SK-N-SH (cell line): ENCODE data around the gene PBXIP1. TPM values are rescaled to one million over a fixed set of nuclear protein-coding genes. Genes with fewer than 3 reads are reported as not detected.

Experiments used
- CTCF ChIA-PET: fragments of 300-600, 350-600 bp; formaldehyde crosslinking; extraction: SDS; loops from one replicate; lab custom pipeline; 2021; lab: Yijun Ruan, JAX
- POLR2A ChIA-PET: fragments of 350-600 bp; sonication (Branson Sonifier 250); formaldehyde crosslinking; extraction: SDS; loops from one replicate; lab custom pipeline; 2020; ENCODE audit warnings: antibody characterized with exemption, inconsistent platforms; lab: Yijun Ruan, JAX
- DNase-seq: peaks from one replicate; pipeline ENCODE4 v3.0.0; 2012
- H2AFZ ChIP-seq: fragments of 200-600 bp; sonication (generic); 2 replicates; pipeline ENCODE4 v1.8.1; 2016; ENCODE audit warnings: antibody characterized with exemption, mild to moderate bottlenecking, low read depth
- H3F3A ChIP-seq: fragments of 200-600 bp; sonication (generic); replicated peaks from 2 replicates; pipeline ENCODE3; 2016; ENCODE audit warnings: antibody characterized with exemption, mild to moderate bottlenecking; ENCODE audit not compliant: insufficient read depth
- H3K27ac ChIP-seq, 2 experiments: fragments of 200-500 bp in 1 of 2; fragments of 200-600 bp in 1 of 2; sonication (Bioruptor generic) in 1 of 2; sonication (generic), shearing (Covaris generic) in 1 of 2; 2 replicates each; pipeline versions ENCODE4 v1.5.1 to v1.6.1; 2014 to 2016; ENCODE audit warnings: low read depth in 2 of 2, inconsistent platforms in 1 of 2, low read length in 1 of 2, mild to moderate bottlenecking in 1 of 2, mixed read lengths in 1 of 2
- H3K27me3 ChIP-seq: fragments of 200-600 bp; sonication (generic), shearing (Covaris generic); 2 replicates; pipeline ENCODE4 v1.6.1; 2016; ENCODE audit warnings: mixed run types; ENCODE audit not compliant: insufficient read depth
- H3K36me3 ChIP-seq, 2 experiments: fragments of 200-500 bp in 1 of 2; fragments of 200-600 bp in 1 of 2; sonication (Bioruptor generic) in 1 of 2; sonication (generic) in 1 of 2; replicated peaks in 1 of 2; 2 replicates each; pipeline versions ENCODE3 to v1.5.1; 2014 to 2016; ENCODE audit warnings: low read length in 1 of 2, mild to moderate bottlenecking in 1 of 2; ENCODE audit not compliant: insufficient read depth in 2 of 2, control insufficient read depth in 1 of 2
- H3K4me1 ChIP-seq, 2 experiments: fragments of 200-500 bp in 1 of 2; fragments of 200-600 bp in 1 of 2; sonication (Bioruptor generic) in 1 of 2; sonication (generic), shearing (Covaris generic) in 1 of 2; 2 replicates each; pipeline versions ENCODE4 v1.5.1 to v1.6.1; 2014 to 2016; ENCODE audit warnings: low read depth in 1 of 2, low read length in 1 of 2, mixed run types in 1 of 2; ENCODE audit not compliant: insufficient read depth in 2 of 2, control insufficient read depth in 1 of 2
- H3K4me2 ChIP-seq: fragments of 200-600 bp; sonication (generic), shearing (Covaris generic); 2 replicates; pipeline ENCODE4 v1.6.1; 2017; ENCODE audit warnings: mixed run types
- H3K4me3 ChIP-seq, 2 experiments: fragments of 200-500 bp in 1 of 2; fragments of 200-600 bp in 1 of 2; sonication (Bioruptor generic) in 1 of 2; sonication (generic), shearing (Covaris generic) in 1 of 2; 2 replicates each; pipeline versions ENCODE4 v1.5.1 to v1.8.1; 2014 to 2016; ENCODE audit warnings: low read depth in 2 of 2, inconsistent platforms in 1 of 2, low read length in 1 of 2, mild to moderate bottlenecking in 1 of 2, mixed read lengths in 1 of 2, moderate library complexity in 1 of 2
- H3K79me2 ChIP-seq: fragments of 200-600 bp; sonication (generic); 2 replicates; pipeline ENCODE4 v1.8.1; 2017; ENCODE audit warnings: mild to moderate bottlenecking; ENCODE audit not compliant: insufficient read depth
- H3K9ac ChIP-seq: fragments of 200-600 bp; sonication (generic); 2 replicates; pipeline ENCODE4 v1.6.1; 2017; ENCODE audit warnings: mixed run types
- H3K9me2 ChIP-seq: fragments of 200-600 bp; sonication (generic); 2 replicates; pipeline ENCODE4 v1.6.1; 2017; ENCODE audit warnings: mixed run types
- H3K9me3 ChIP-seq: fragments of 200-600 bp; sonication (generic); 2 replicates; pipeline ENCODE4 v1.6.1; 2017; ENCODE audit warnings: mixed run types, mild to moderate bottlenecking, moderate library complexity
- H4K20me1 ChIP-seq: fragments of 200-600 bp; sonication (generic); 2 replicates; pipeline ENCODE4 v1.6.1; 2017; ENCODE audit warnings: mild to moderate bottlenecking, mixed run types; ENCODE audit not compliant: insufficient read depth
- ELF1 ChIP-seq: IDR thresholded peaks from 2 replicates; pipeline ENCODE4 v1.4.0; 2012
- EP300 ChIP-seq, 2 experiments: IDR thresholded peaks; 2 replicates each; pipeline versions ENCODE4 v1.4.0 to v1.6.1; 2012; ENCODE audit warnings: borderline replicate concordance in 1 of 2, low read depth in 1 of 2, low read length in 1 of 2
- EZH2phosphoT487 ChIP-seq: fragments of 200-600 bp; sonication (generic); IDR thresholded peaks from 2 replicates; pipeline ENCODE4 v1.6.1; 2017; ENCODE audit warnings: low read depth, mixed run types, mild to moderate bottlenecking, antibody characterized with exemption, moderate library complexity, borderline replicate concordance
- FOXM1 ChIP-seq: IDR thresholded peaks from 2 replicates; pipeline ENCODE4 v1.4.0; 2012; ENCODE audit warnings: low read depth, mild to moderate bottlenecking
- GABPA ChIP-seq: IDR thresholded peaks from 2 replicates; pipeline ENCODE4 v1.4.0; 2012; ENCODE audit warnings: low read depth, mild to moderate bottlenecking
- IRF3 ChIP-seq: fragments of 150-350 bp; IDR thresholded peaks from 2 replicates; pipeline ENCODE4 v1.6.1; 2016; ENCODE audit warnings: mild to moderate bottlenecking, low read depth, low read length
- JUND ChIP-seq: IDR thresholded peaks from 2 replicates; pipeline ENCODE4 v1.4.0; 2012
- NFIC ChIP-seq: IDR thresholded peaks from 2 replicates; pipeline ENCODE4 v1.4.0; 2012; ENCODE audit warnings: borderline replicate concordance
- REST ChIP-seq: IDR thresholded peaks from 2 replicates; pipeline ENCODE4 v1.6.1; 2012; ENCODE audit warnings: mild to moderate bottlenecking, low read depth, low read length, moderate library complexity
- RXRA ChIP-seq: IDR thresholded peaks from 2 replicates; pipeline ENCODE4 v1.4.0; 2012; ENCODE audit warnings: low read depth, mild to moderate bottlenecking, borderline replicate concordance
- SIN3A ChIP-seq: IDR thresholded peaks from 2 replicates; pipeline ENCODE4 v1.6.1; 2012; ENCODE audit warnings: low read depth, mild to moderate bottlenecking, low read length, moderate library complexity, borderline replicate concordance
- SMC3 ChIP-seq: IDR thresholded peaks from 2 replicates; pipeline ENCODE4 v1.6.1; 2012; ENCODE audit warnings: low read depth, low read length, improper control_type of control experiment
- TAF1 ChIP-seq: IDR thresholded peaks from 2 replicates; pipeline ENCODE4 v1.6.1; 2012; ENCODE audit warnings: low read depth, mild to moderate bottlenecking, low read length, moderate library complexity, borderline replicate concordance
- TCF12 ChIP-seq: IDR thresholded peaks from 2 replicates; pipeline ENCODE4 v1.4.0; 2012
- USF1 ChIP-seq: IDR thresholded peaks from 2 replicates; pipeline ENCODE4 v1.4.0; 2012; ENCODE audit warnings: low read depth, borderline replicate concordance
- USF2 ChIP-seq: fragments of 150-350 bp; IDR thresholded peaks from 2 replicates; pipeline ENCODE4 v1.6.1; 2017; ENCODE audit warnings: antibody characterized with exemption, low read length, low read depth, borderline replicate concordance
- ZBTB33 ChIP-seq: IDR thresholded peaks from 2 replicates; pipeline ENCODE4 v1.4.0; 2012; ENCODE audit warnings: low read depth, borderline replicate concordance
- WGBS: methylation state at CpG from one replicate; pipeline ENCODE4 v1.1.6; 2017; ENCODE audit warnings: low lambda C conversion rate; 5-methylcytosine and 5-hydroxymethylcytosine counted together
- polyA plus RNA-seq, 3 experiments: library from polyadenylated mRNA; depleted of rRNA; stranded (reverse); fragments of >200 nt; gene quantifications; 2 replicates each; pipeline ENCODE4 v1.2.3, GENCODE V29; 2012

Gene PBXIP1
- polyA plus RNA-seq, 1 of the 3 experiments (the other 2 are of a cell fraction) = 55.9 TPM

GRCh38 chr1:154936555-154937084, 19.3 kb downstream of the PBXIP1 start, which contains the start of gene PMVK (continued):
- no peak; the same call in 1 of the 2 replicates for TF ChIP-seq SMC3
- TF ChIP-seq EP300 (IDR thresholded peaks at IDR 0.05; ENCODE audit: borderline replicate concordance in 1 of 2, low read depth in 1 of 2, low read length in 1 of 2) = peak in 1 of 2 experiments; percentile 55; a peak in 1 of 4 replicates
- TF ChIP-seq JUND = no peak
- no peak for TF ChIP-seq EZH2phosphoT487
- TF ChIP-seq SIN3A = peak; percentile 76; the same call in 1 of the 2 replicates
- TF ChIP-seq IRF3 = no peak
- TF ChIP-seq ELF1 = no peak
- no peak for TF ChIP-seq USF1
- no peak for TF ChIP-seq USF2
- peak; percentile 50 for TF ChIP-seq REST

GRCh38 chr1:154935749-154936554, 19.9 kb downstream of the PBXIP1 start:
- no peaks in the 10 kb centered on the region for H3K9me3 ChIP-seq
- H3K4me1 ChIP-seq = peaks cover 18 to 22% of the 10 kb centered on the region in 2 experiments; a peak in 3 of 4 replicates
- no peaks in the 10 kb centered on the region for H3K27me3 ChIP-seq
- H3K9me2 ChIP-seq = no peaks in the 10 kb centered on the region
- H3K79me2 ChIP-seq = peaks cover 12% of the 10 kb centered on the region; the same call in 1 of the 2 replicates
- ChIA-PET POLR2A (interaction anchor here (0.6 to 2.1 kb wide), 6 partner anchors 10 to 57 kb away, joined by 3 to 5 read pairs (median 3); partner anchors contain the start of genes PBXIP1 and PYGO2), CTCF (interaction anchor here (0.6 to 6.6 kb wide), 23 partner anchors 8 to 456 kb away, joined by 3 to 34 read pairs (median 4); partner anchors contain the start of genes ADAM15 and PYGO2)
- H3F3A ChIP-seq = peaks cover 12% of the 10 kb centered on the region
- peak overlapping the region; percentile 90 for H3K9ac ChIP-seq
- WGBS = 38% methylated on average over 27 of the region's 27 CpGs
- DNase-seq = no peak
- peak overlapping the region; percentile 94 to 95; a peak in 3 of 4 replicates for H3K27ac ChIP-seq
- no peaks in the 10 kb centered on the region for H4K20me1 ChIP-seq
- peak overlapping the region; percentile 94 for H3K4me2 ChIP-seq
- peak overlapping the region; percentile 63 to 77 for H3K4me3 ChIP-seq
- H3K36me3 ChIP-seq = no peaks in the 10 kb centered on the region
- H2AFZ ChIP-seq = peak overlapping the region; percentile 94
- TF ChIP-seq TAF1 (no peak), TCF12 (no peak), ZBTB33 (no peak), GABPA (no peak), RXRA (no peak), FOXM1 (no peak), SIN3A (no peak), NFIC (no peak)
